ENCODE measurements around the gene TMEM81.

GRCh38 chr1:205128050-205128449 lies 43.8 kb upstream of the TMEM81 start:
- no peak for TF ChIP-seq SREBF2 (IDR thresholded peaks at IDR 0.05)
- no peak for TF ChIP-seq POLR2A (IDR thresholded peaks at IDR 0.05; ENCODE audit: low read length)
- TF ChIP-seq CEBPB (IDR thresholded peaks at IDR 0.05), result no peak
- TF ChIP-seq MYC (IDR thresholded peaks at IDR 0.05; ENCODE audit: borderline replicate concordance, low read length), result no peak
- TF ChIP-seq, protein P1, sequence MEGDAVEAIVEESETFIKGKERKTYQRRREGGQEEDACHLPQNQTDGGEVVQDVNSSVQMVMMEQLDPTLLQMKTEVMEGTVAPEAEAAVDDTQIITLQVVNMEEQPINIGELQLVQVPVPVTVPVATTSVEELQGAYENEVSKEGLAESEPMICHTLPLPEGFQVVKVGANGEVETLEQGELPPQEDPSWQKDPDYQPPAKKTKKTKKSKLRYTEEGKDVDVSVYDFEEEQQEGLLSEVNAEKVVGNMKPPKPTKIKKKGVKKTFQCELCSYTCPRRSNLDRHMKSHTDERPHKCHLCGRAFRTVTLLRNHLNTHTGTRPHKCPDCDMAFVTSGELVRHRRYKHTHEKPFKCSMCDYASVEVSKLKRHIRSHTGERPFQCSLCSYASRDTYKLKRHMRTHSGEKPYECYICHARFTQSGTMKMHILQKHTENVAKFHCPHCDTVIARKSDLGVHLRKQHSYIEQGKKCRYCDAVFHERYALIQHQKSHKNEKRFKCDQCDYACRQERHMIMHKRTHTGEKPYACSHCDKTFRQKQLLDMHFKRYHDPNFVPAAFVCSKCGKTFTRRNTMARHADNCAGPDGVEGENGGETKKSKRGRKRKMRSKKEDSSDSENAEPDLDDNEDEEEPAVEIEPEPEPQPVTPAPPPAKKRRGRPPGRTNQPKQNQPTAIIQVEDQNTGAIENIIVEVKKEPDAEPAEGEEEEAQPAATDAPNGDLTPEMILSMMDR (IDR thresholded peaks at IDR 0.05), result no peak
- no peak for TF ChIP-seq USF2 (IDR thresholded peaks at IDR 0.05)
- no peak for TF ChIP-seq CHD2 (IDR thresholded peaks at IDR 0.05; ENCODE audit: low read length, partially characterized antibody)
- TF ChIP-seq E2F6 (IDR thresholded peaks at IDR 0.05; ENCODE audit: borderline replicate concordance, low read depth), result no peak
- TF ChIP-seq EHMT2 (IDR thresholded peaks at IDR 0.05; ENCODE audit: low read depth), result no peak
- TF ChIP-seq SMC3 (IDR thresholded peaks at IDR 0.05), result no peak
- no peak for TF ChIP-seq JUN (IDR thresholded peaks at IDR 0.05)
- TF ChIP-seq ATOH8 (CRISPR knock-in tag; IDR thresholded peaks at IDR 0.05; ENCODE audit: low read depth), result no peak
- TF ChIP-seq HMGXB4 (CRISPR knock-in tag; IDR thresholded peaks at IDR 0.05; ENCODE audit: borderline replicate concordance), result no peak

Data from A549 (cell line).